Thymus (tissue), 11 donors: Measurements from ENCODE around the gene ZNF503. TPM values are rescaled to one million over a fixed set of nuclear protein-coding genes. Genes with fewer than 3 reads are reported as not detected.

Experiments
- DNase-seq, 9 donors: peaks; one replicate each; pipeline ENCODE4 v3.0.0-alpha.2; 2013; ENCODE audit warnings: low spot score in 9 of 9, low read depth in 6 of 9, missing footprints in 1 of 9
- H3K27ac ChIP-seq, 2 donors: one replicate each; pipeline ENCODE4 v1.5.1; 2013; ENCODE audit warnings: control low read depth in 1 of 2, low read depth in 1 of 2, low read length in 1 of 2, mild to moderate bottlenecking in 1 of 2, moderate library complexity in 1 of 2
- H3K27me3 ChIP-seq, 2 donors: one replicate each; pipeline ENCODE4 v1.5.1; 2013; ENCODE audit warnings: low read length in 1 of 2; ENCODE audit not compliant: control insufficient read depth in 2 of 2, insufficient read depth in 1 of 2
- H3K36me3 ChIP-seq, 2 donors: one replicate each; pipeline ENCODE4 v1.5.1; 2013; ENCODE audit warnings: low read length in 1 of 2, mild to moderate bottlenecking in 1 of 2, moderate library complexity in 1 of 2; ENCODE audit not compliant: control insufficient read depth in 2 of 2, insufficient read depth in 2 of 2
- H3K4me1 ChIP-seq, 2 donors: one replicate each; pipeline ENCODE4 v1.5.1; 2013; ENCODE audit warnings: low read length in 2 of 2; ENCODE audit not compliant: control insufficient read depth in 2 of 2, insufficient read depth in 2 of 2
- H3K4me3 ChIP-seq, 2 donors: one replicate each; pipeline ENCODE4 v1.5.1; 2013; ENCODE audit warnings: low read length in 2 of 2, control low read depth in 1 of 2, mild to moderate bottlenecking in 1 of 2
- H3K9me3 ChIP-seq, 2 donors: one replicate each; pipeline ENCODE4 v1.5.1; 2013; ENCODE audit warnings: low read length in 1 of 2, mild to moderate bottlenecking in 1 of 2; ENCODE audit not compliant: control insufficient read depth in 2 of 2, insufficient read depth in 1 of 2
- WGBS: extraction: QIAGEN DNeasy Blood & Tissue Kit; methylation state at CpG from one replicate; pipeline ENCODE4 v1.1.7; 2013; 5-methylcytosine and 5-hydroxymethylcytosine counted together
- polyA plus RNA-seq: library from polyadenylated mRNA; stranded (reverse); fragments of 200-250 nt; gene quantifications from one replicate; pipeline ENCODE4 v1.2.3, GENCODE V29; 2013
- total RNA-seq: library from RNA; stranded (reverse); fragments of 120-200 nt; gene quantifications from one replicate; pipeline ENCODE4 v1.2.4, GENCODE V29; 2013
- donor health status: healthy.

The ZNF503 gene
- total and polyA plus RNA-seq, 2 donors = 0.38 to 7.7 TPM

- H3K27me3 ChIP-seq = peaks cover 23 to 28% of the 10 kb centered on the region in 2 donors
- no peaks in the 10 kb centered on the region for H3K36me3 ChIP-seq
- H3K9me3 ChIP-seq = no peaks in the 10 kb centered on the region
- no peak overlapping the region for H3K4me3 ChIP-seq
- no peak for DNase-seq
- H3K27ac ChIP-seq = no peak overlapping the region
- H3K4me1 ChIP-seq = peaks cover 0 to 14% of the 10 kb centered on the region in 2 donors
- WGBS = 90% methylated on average over 1 of the region's 1 CpG
Measured at GRCh38 chr10:75426880-75427279, 25.3 kb upstream of the ZNF503 start.

- no peak overlapping the region for H3K27ac ChIP-seq
- no peaks in the 10 kb centered on the region for H3K9me3 ChIP-seq
- H3K36me3 ChIP-seq = no peaks in the 10 kb centered on the region
- DNase-seq = no peak
- H3K4me3 ChIP-seq = no peak overlapping the region
- 92% methylated on average over 6 of the region's 6 CpGs for WGBS
- peaks cover 9 to 16% of the 10 kb centered on the region in 2 donors for H3K27me3 ChIP-seq
- peaks cover 0 to 9% of the 10 kb centered on the region in 2 donors for H3K4me1 ChIP-seq
Measured at GRCh38 chr10:75425291-75426079, 23.9 kb upstream of the ZNF503 start.

- DNase-seq = no peak
- Histone ChIP-seq H3K4me3 (no peak overlapping the region), H3K4me1 (no peaks in the 10 kb centered on the region), H3K27ac (no peak overlapping the region), H3K36me3 (no peaks in the 10 kb centered on the region), H3K9me3 (no peaks in the 10 kb centered on the region), H3K27me3 (peaks cover under 1 to 7% of the 10 kb centered on the region in 2 donors)
- 90% methylated on average over 2 of the region's 2 CpGs for WGBS
Measured at GRCh38 chr10:75424571-75424970, 23.0 kb upstream of the ZNF503 start.

GRCh38 chr10:75422913-75423312, 21.3 kb upstream of the ZNF503 start:
- Histone ChIP-seq H3K9me3 (no peaks in the 10 kb centered on the region), H3K4me1 (no peaks in the 10 kb centered on the region), H3K27me3 (peaks cover 0 to 3% of the 10 kb centered on the region in 2 donors), H3K27ac (no peak overlapping the region), H3K4me3 (no peak overlapping the region), H3K36me3 (no peaks in the 10 kb centered on the region)
- DNase-seq = no peak
- 96% methylated on average over 6 of the region's 6 CpGs for WGBS

GRCh38 chr10:75418712-75419111, 17.1 kb upstream of the ZNF503 start:
- Histone ChIP-seq H3K36me3 (no peaks in the 10 kb centered on the region), H3K27ac (no peak overlapping the region), H3K27me3 (peaks cover 1 to 8% of the 10 kb centered on the region in 2 donors), H3K9me3 (no peaks in the 10 kb centered on the region), H3K4me3 (no peak overlapping the region), H3K4me1 (no peaks in the 10 kb centered on the region)
- no peak for DNase-seq
- WGBS = 96% methylated on average over 8 of the region's 8 CpGs

- WGBS = 94% methylated on average over 4 of the region's 4 CpGs
- H3K36me3 ChIP-seq = no peaks in the 10 kb centered on the region
Measured at GRCh38 chr10:75418293-75418692, 16.7 kb upstream of the ZNF503 start.

GRCh38 chr10:75417522-75417927, 16.0 kb upstream of the ZNF503 start:
- Histone ChIP-seq H3K36me3 (no peaks in the 10 kb centered on the region), H3K4me1 (no peaks in the 10 kb centered on the region), H3K27me3 (peaks cover 2 to 12% of the 10 kb centered on the region in 2 donors), H3K9me3 (no peaks in the 10 kb centered on the region), H3K27ac (no peak overlapping the region), H3K4me3 (no peak overlapping the region)
- 87% methylated on average over 5 of the region's 5 CpGs for WGBS
- DNase-seq = no peak

More at GRCh38 chr10:75418293-75418692, 16.7 kb upstream of the ZNF503 start:
- Histone ChIP-seq H3K27ac (no peak overlapping the region), H3K27me3 (peaks cover 2 to 11% of the 10 kb centered on the region in 2 donors), H3K4me3 (no peak overlapping the region), H3K9me3 (no peaks in the 10 kb centered on the region), H3K4me1 (no peaks in the 10 kb centered on the region)
- no peak for DNase-seq

- no peaks in the 10 kb centered on the region for H3K36me3 ChIP-seq
- H3K4me3 ChIP-seq = no peak overlapping the region
- no peaks in the 10 kb centered on the region for H3K9me3 ChIP-seq
- H3K27me3 ChIP-seq = peaks cover 16 to 37% of the 10 kb centered on the region in 2 donors
- H3K27ac ChIP-seq = no peak overlapping the region
- DNase-seq = no peak
- no peaks in the 10 kb centered on the region for H3K4me1 ChIP-seq
- 92% methylated on average over 1 of the region's 1 CpG for WGBS
Measured at GRCh38 chr10:75414527-75414926, 13.0 kb upstream of the ZNF503 start.

- 91% methylated on average over 10 of the region's 10 CpGs for WGBS
- Histone ChIP-seq H3K4me1 (peaks cover 5 to 18% of the 10 kb centered on the region in 2 donors), H3K4me3 (no peak overlapping the region), H3K27me3 (peaks cover 57 to 71% of the 10 kb centered on the region in 2 donors), H3K9me3 (peaks cover 1 to 5% of the 10 kb centered on the region in 2 donors), H3K36me3 (no peaks in the 10 kb centered on the region), H3K27ac (no peak overlapping the region)
- no peak for DNase-seq
Measured at GRCh38 chr10:75410132-75411005, 8.8 kb upstream of the ZNF503 start.
